Dedifferentiated amniotic fluid mesenchymal stem cell (primary cell): ENCODE data around the gene RAB25.
"Not testable (repeated sequence)": the region's sequence is repeated elsewhere in the genome, so short reads cannot be mapped to it uniquely, and the experiment has no call there.

Experiments
- DNase-seq: peaks from one replicate; pipeline ENCODE4 v3.0.0-alpha.2; 2016; ENCODE audit errors: extremely low spot score

The RAB25 gene

DNA sequence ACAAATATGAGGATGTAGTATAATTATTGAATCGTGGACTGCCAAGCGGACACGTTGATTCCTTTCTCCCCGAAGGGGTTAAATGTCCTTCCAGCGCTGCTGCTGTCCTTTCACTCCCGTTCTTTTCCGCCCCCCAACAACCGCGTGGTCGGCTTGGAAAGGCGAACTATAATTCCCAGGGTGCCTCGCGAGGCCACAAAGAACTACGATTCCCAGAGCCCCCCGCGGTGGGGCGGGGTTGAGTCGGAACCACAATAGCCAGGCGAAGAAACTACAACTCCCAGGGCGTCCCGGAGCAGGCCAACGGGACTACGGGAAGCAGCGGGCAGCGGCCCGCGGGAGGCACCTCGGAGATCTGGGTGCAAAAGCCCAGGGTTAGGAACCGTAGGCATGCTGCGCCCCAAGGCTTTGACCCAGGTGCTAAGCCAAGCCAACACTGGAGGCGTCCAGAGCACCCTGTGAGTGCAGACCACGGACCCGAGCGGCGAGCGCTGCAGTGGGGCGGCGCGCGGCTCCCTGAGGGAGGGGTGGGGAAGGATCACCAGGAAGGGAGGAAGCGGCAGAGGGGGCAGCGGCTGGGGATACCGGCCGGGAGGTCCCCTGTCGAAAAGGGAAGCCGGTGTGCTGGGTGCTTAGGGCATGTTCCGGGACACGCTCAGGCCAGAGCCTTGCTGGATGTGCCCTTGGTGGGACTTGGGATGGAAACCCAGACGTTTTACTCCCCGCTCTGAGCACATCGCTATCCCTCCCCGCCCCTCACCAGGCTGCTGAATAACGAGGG, 6.3 kb upstream of the RAB25 start, which contains the start of gene LAMTOR2:
LAMTOR2 (plus strand) TSS at position 283 of the 781 bp plus-strand sequence; CDS start at position 391, 108 bp downstream.
- peak; percentile 98 for DNase-seq

DNA sequence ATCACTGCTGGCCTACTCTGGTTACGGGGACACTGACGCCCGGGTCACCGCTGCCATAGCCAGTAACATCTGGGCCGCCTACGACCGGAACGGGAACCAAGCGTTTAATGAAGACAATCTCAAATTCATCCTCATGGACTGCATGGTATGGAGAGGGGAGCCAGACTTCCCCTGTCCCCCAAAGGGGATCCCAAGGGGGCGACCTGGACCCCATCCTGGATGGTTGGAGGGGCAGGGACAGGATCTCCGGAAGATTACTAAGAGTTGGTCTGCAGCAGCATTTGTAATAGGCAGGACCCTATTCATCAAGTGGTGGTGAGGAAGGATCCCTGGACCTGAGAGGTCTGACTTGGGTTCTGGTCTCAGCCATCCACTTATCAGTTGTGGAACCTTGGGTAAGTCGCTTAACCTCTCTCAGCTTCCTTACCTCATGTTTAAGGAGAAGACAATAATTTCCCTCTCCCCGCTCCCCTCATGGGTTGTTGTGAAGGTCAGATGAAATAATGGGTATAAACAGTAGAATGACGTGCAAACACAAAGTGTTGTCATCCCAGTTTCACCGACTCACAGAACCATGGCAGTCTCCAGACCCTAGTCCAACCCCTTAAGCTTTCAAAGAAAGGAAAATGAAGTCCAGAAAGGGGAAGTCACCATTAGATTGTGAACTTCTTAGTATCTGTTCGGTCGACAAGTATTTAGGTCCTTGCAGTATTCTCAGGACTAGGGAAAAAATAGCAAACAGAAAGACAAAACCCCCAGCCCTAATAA, 5.5 kb upstream of the RAB25 start:
- no peak for DNase-seq

DNA sequence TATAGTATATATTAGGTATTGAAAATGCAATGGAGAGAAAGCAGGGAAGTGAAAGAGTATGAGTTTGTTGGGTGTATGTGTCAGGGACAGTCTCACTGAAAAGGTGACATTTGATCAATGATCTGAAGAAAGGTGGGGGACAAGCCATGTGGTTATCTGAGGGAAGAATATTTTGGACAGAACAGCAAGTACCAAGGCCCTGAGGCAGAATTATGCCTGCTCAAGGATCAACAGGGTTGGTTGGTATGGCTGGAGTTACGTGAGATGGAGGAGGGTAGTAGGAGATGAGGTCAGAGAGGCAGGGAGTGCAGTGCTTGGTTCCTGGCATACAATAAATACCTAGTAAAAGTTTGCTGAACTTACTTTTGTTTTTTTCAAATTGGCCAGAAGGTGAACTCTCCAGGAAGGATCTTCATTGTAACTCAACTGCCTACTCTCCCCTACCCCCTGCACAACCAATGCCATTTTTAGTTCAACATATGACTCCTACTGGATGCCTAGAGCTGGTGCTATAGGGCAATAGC, 4.6 kb upstream of the RAB25 start:
- no peak for DNase-seq

DNA sequence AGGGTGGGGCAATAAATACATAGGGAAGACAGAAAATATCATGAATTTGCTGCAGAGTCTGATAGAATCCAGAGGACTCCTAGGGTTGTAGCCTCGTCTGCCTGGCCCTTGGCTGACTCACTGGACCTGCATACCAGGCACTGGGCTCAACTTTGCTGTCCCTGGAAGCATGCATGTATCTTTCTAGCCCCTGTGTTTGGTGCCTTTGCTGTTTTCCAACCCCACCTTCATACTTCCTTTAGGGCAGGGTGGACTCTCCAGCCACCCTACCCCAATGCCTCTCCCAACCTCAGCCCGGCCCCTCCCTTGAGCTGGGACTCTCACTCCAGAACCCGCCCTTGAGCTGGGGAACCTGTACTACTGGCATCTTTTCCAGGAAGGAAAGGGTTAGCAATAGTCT, 1.2 kb downstream of the RAB25 start:
- DNase-seq, result no peak

DNA sequence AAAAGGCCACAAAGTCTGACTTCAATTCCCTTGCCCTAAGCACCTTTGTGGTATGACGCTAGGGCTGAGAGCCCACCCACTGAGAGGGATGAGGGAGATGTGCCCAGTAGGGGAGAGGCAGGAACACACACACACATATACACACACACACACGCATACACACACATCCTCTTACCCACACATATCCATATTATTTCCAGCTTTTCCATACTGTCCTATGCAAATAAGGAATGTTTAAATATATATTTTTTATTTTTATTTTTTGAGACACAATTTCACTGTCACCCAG, 3.0 kb downstream of the RAB25 start:
- no peak for DNase-seq

DNA sequence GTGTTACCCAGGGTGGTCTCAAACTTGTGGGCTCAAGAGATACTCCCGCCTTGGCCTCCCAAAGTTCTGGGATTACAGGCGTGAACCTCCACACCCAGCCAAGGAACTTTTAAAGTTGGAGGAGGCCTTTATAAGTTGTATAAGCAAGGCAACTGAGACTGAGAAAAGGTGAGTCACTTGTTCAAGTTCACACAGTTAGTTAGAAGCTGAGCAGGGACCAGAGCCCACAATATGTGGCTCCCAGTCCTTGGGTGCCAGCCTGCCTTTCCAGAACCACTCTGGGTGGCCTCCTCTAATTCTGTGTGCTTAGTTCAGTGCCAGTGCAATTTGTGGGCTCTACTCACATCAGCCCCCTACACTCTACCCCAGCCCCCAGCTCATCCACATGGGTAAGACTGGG, 3.7 kb downstream of the RAB25 start:
- no peak for DNase-seq

DNA sequence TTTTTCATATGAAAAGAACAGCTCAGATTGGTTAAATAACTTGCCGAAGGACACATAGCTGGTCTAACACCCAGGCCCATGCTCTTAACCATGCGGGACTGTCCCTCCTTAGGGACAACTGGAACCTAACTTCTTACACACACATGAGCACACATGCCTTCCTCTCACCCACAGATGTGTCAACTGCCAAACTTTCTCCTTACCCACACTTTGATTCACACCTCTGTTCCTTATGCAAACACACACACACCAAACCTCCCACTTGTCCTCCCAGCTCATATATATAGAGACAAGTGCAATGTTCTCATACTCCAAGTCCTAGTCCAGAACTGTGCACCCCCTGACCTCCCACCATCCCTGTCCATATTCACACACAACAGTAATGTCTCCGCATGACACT, 4.3 kb downstream of the RAB25 start:
- DNase-seq, result no peak

DNA sequence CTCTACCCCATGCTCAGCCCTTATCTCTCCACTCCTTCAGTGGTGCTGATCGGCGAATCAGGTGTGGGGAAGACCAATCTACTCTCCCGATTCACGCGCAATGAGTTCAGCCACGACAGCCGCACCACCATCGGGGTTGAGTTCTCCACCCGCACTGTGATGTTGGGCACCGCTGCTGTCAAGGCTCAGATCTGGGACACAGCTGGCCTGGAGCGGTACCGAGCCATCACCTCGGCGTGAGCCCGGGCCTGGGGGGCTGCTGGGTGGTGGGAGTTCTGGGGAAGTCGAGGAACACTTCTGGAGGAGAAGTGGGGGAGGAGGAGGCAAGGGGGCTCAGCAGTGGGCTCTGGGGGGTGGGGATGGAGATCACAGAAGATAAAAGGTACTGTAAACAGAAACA, 4.9 kb downstream of the RAB25 start:
- DNase-seq, result no peak

DNA sequence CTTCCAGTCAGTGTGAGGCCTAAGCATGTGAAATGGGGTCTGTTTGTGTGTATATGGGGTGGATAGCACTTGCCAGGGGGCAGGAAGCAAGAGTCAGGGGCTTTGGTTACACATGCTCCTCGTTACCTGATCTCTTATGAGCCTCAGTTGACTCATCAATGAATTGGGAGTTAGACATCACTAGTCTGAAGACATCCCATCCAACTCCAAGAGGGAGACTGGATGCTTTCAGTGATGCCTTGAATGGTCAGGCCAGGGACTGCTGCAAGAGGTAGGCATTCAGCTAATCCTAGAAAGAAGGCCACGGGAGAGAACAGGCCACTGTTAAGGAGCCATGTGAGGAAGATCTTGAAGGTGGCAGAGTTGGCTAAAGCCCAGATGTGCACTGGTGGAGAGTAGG, 6.3 kb downstream of the RAB25 start:
- DNase-seq, result no peak

DNA sequence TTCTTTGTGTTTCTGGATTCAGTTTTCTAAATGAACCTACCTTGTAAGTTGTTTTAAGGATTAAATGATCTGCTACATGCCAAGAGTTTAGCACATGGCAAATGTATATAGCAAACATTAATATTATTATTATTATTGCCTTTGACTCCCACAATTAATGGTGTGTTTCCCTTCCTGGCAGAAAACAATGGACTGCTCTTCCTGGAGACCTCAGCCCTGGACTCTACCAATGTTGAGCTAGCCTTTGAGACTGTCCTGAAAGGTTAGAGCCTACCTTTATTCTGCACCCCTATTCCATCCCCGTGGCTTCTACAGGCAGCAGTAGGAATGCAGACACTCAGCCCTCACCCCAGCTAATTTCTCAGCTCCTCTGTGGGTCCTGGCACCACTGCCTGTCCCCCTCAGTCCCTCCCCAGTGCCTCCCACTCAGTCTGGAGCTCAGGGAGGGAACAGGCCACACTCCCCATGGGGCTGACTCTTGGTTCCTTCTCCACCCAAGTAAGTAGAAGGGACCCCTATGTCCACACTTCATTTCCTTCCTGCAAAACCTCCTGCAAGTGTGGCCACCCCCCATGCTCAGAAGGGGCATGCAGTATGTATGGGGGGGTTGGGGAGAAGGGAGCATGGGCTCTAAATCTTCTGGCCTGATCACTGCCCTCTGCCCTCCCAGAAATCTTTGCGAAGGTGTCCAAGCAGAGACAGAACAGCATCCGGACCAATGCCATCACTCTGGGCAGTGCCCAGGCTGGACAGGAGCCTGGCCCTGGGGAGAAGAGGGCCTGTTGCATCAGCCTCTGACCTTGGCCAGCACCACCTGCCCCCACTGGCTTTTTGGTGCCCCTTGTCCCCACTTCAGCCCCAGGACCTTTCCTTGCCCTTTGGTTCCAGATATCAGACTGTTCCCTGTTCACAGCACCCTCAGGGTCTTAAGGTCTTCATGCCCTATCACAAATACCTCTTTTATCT, 8.8 kb downstream of the RAB25 start:
- no peak for DNase-seq

DNA sequence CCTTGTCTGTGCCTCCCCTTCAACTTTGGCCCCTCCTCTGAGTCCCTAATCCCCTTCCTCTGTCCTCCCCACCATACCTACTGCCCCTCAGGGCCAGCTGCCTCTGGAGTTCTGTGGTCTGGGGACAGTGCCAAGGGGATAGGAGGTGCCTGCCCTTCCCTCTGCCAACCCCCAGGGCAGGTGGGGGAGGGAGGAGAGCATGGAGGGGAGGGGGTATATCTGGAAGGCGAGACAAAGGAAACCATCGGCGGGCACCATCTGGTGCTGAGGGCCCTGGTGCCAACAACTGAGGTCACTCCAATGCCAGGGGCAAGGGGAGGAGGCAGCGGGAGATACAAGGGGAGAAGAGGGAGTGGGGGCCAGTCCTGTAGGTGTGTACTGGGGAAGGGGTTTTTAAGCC, 9.6 kb downstream of the RAB25 start:
- DNase-seq, result no peak

DNA sequence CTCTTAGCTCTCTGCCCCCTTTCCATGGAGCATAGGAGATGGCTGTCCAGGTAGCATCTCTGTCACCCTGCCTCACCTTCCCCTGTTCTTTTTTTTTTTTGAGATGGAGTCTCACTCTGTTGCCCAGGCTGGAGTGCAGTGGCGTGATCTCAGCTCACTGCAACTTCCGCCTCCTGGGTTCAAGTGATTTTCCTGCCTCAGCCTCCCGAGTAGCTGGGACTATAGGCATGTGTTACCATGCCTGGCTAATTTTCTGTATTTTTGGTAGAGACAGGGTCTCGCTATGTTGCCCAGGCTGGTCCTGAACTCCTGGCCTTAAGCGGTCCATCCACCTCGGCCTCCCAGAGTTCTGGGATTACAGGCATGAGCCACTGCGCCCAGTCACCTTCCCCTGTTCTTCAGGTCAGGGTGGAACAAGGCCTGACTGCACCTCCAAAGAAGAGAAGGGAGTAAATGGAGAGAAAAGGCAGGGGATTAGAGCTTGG, 10.4 kb downstream of the RAB25 start:
- not testable (repeated sequence) for DNase-seq

DNA sequence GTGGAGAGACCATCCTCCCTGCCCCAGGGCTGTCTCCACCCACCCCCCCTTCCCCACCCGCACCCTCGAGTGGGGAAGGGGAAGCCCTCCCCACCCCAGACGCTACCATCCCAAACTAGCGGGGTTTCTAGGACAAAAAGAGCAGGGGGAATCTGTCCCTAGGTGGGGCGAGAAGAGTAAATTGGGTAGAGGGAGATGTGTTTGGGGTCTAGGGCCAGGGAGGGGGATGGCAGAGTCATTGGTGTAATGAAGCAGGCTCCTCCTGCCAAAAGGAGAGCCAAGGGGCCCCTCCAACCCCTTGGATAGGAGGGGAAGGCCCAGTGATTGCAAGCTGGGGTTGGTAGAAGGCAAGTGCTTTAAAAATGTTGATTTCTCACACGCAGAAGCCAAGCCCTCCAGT, 11.3 kb downstream of the RAB25 start:
- no peak for DNase-seq

DNA sequence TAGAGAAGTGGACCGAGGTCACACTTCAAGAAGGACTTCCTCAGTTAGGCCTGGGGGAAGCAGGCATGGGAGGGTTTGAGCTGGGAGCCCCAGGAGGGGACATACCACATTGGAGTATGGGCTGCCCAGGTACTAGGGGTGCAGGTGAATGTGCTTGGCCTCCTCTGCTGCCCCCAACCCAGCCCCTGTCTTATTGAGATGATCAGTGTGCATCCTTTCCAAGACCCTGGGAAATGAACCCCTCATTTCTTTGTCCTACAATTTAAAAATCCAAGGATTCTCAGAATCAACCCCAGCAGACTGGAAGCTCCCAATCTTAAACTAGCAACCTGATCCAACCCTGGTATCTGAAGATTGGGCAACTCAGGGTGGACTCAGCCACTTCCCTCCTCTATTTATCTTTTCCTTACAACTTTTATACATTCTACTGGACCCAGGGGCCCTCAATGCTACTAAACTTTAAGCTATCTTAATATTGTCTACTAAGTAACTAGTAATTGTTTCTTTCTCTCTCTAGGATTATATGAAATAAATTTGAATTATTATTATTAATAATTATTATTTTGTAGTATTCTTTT, 12.2 kb downstream of the RAB25 start:
- DNase-seq, result no peak

DNA sequence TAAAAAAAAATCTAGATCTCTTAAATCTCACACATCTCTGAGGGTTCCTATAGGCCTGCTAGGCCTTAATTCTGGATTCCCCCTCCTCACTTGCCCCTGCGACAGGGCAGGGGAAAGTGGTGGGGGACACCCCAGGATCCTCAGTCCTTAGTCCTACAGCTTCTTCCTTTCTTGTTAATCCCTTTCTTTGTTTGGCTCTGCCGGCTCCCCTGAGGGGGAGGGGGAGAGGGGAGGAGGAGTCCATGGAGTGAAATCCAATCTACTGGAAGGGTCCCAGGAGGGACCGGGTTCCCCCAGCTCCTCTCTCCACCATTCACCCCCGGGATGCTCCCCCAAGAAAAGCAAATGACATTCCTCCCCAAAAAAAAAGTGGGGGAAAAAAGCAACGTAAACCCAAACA, 12.8 kb downstream of the RAB25 start:
- DNase-seq, result no peak

DNA sequence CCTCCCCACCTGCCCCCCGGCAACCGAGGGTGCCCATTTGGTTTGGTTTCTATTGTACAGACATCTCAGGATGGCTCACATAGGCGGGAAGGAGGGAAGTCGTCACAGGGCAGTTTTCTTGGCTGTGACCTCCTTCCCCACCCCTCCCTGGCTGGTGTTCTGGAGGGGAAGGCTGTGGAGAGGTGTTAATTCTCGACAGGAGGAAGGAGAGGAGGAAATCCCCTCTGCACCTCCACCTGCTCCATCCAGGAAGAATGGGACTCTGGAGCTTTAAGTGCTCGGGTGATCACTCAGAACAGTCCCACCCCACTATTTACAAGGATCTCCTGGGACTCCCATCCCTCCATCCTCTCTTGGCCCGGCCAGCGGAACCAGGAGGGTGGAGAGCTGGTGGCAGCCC, 13.7 kb downstream of the RAB25 start:
- DNase-seq, result no peak

DNA sequence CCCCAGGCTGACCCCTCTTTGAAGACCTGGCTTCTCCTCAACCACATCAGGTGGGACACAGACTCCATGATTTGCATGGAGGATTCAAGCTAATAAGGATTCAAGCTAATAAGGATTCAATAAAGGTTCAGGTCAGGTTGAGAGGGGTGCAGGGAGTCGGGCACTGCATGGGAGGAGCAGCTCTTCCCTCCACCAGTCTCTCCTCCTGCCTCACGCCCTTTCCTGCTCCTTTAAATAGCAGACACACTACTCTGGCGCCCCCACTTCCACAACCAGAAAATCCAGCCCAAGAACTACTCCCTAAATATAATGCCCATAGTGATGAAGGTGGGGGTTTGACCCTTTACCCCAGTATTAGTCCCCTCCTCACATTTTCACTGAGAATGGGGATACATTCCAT, 14.2 kb downstream of the RAB25 start:
- DNase-seq, result no peak

DNA sequence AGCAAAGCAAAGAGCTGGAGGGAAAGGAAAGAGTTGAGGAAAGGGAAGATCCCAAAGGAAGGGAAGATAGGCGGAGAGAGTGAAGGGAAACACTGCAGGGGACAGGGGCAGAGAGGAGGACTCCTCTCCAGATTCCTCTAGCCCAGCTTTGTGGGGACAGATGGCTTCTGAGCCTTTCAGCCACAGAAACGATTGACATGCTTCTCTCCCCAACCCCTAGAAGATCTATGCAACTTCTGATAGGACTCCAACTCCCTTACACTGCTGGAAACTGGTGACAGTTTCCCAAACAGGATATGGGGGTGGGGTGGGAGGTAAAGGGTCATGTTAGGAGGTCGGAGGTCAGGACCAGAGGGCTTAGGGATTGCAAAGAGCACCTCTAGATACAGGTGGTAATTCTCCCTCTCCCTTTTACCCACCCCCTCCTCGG, 14.8 kb downstream of the RAB25 start:
- DNase-seq, result no peak

DNA sequence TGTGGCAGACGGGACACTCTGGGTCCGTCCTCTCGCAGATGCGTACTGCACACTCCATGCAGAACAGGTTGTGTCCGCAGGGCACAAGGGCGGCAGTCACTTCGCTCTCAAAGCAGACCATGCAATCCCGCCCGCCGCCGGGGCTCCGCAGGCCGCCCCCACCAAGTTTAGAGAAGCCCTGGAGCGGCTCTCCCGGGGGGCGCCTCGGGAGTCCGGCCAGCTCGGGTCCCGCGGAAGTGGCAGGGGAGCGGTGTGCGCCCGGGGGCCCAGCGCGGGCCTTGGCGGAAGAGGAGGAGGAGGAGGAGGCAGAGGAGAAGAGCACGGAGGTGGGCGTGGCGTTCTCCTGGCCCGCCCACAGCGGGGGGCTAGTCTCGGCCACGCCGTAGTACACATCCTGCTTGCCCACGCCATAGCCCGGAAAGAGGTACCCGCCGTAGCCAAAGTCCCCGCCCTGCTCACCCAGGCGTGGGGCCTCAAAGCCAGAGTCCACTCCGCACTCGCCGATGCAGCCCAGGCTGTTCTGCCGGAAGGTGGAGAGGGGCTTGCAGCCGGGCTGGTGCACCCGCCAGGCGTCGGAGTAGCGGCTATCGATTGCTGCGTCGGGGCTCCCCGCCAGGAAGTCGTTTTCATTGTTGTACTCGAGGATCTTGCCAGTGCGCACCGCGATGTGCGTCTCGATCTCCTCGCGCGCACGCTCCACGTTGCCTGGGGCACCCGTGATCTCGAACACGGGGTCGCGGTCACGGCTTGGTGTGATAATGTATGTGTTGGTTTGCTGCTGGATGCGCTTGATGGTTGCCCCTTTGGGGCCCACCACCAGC, 15.9 kb downstream of the RAB25 start:
- DNase-seq, result no peak

DNA sequence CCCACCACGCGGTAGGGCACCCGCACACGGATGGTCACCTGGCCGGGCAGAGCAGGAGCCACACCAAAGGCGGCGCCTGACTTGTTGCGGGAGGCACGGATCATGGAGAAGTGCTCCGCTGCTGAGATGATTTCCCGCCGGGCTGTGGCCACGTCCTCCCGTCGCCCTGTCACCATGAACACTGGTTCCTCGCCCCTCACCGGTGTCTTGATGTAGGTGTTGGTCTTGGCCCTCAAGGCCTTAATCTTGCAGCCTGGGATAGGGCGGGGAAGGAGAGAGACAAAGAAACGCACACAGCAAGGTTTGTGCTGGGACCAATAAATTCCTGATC, 16.4 kb downstream of the RAB25 start:
- DNase-seq, result no peak

DNA sequence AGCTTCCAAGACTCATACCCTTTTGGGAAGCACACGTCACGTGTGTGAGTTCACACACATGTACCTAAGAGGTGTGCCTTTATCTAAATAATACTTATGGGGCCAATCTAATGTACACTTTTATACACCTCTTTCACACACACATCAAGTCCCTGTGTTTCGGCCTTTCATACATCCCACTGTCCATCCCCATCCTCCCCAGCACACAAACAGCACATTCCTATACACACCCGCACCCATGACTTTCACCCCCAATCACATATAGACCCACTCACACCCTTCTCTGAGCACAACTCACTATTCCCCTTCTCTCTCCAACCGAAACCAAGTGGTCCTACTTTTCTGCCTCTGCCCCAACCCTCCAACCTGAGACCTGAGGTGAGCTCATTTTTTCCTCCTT, 17.8 kb downstream of the RAB25 start:
- DNase-seq, result no peak
